ENCODE results near the gene CHCHD1. TPM values are rescaled to one million over a fixed set of nuclear protein-coding genes. Genes with fewer than 3 reads are reported as not detected.

CHCHD1 gene
- total and polyA plus RNA-seq, 2 donors (not counting 3 experiments of a cell fraction or from before 2014, with no cell fraction given) = 31.7 to 39.2 TPM

- no peaks in the 10 kb centered on the region for H3K27me3 ChIP-seq (ENCODE audit: control insufficient read depth in 2 of 2, insufficient read depth in 2 of 2, low read length in 2 of 2)
- H3K9ac ChIP-seq (replicated peaks; ENCODE audit: extremely low read depth, insufficient read depth, low read length) = no peak overlapping the region
- no TSS peak for BruUV-seq (replicated peaks)
- H3K27ac ChIP-seq (ENCODE audit: insufficient read depth, low read depth, low read length) = no peak overlapping the region
- no peaks in the 10 kb centered on the region for H3K79me2 ChIP-seq (ENCODE audit: control insufficient read depth, insufficient read depth, low read length)
- CTCF ChIA-PET = interaction anchor here (0.7 to 5.8 kb wide), 8 partner anchors 9 to 61 kb away, joined by 3 to 54 read pairs (median 8); no protein-coding TSS in a partner anchor
- no peak for FAIRE-seq
- no peak overlapping the region for H3K4me2 ChIP-seq (ENCODE audit: insufficient read depth, low read length)
- no peak for DNase-seq (ENCODE audit: low read depth, low spot score)
- dilution Hi-C loops (cut with MboI; ENCODE audit: extremely low pct_ligation_motif_present, low sequenced_read_pairs) (no loop called here), intact Hi-C loops (cut with micrococcal nuclease) (no loop called here)
- POLR2A ChIA-PET = no interaction called here
- peaks cover 39% of the 10 kb centered on the region for H3K4me1 ChIP-seq (ENCODE audit: control insufficient read depth, extremely low read depth, insufficient read depth, low read length)
- no peaks in the 10 kb centered on the region for H3K9me1 ChIP-seq (replicated peaks; ENCODE audit: control insufficient read depth, extremely low read depth, insufficient read depth, low read length)
- H2AFZ ChIP-seq (ENCODE audit: low read depth, low read length) = no peak overlapping the region
- H3K9me3 ChIP-seq (replicated peaks; ENCODE audit: control insufficient read depth, insufficient read depth, low read length) = no peaks in the 10 kb centered on the region
- no peaks in the 10 kb centered on the region for H4K20me1 ChIP-seq (replicated peaks; ENCODE audit: control insufficient read depth, extremely low read depth, insufficient read depth, low read length)
- no peak for TF ChIP-seq GATA2 (IDR thresholded peaks at IDR 0.05; ENCODE audit: insufficient read depth, insufficient read length, low read depth, low read length)
- no peak for TF ChIP-seq FOS (IDR thresholded peaks at IDR 0.05; ENCODE audit: borderline replicate concordance, insufficient read depth, low read length)
- no peak for TF ChIP-seq JUN (IDR thresholded peaks at IDR 0.05; ENCODE audit: borderline replicate concordance, insufficient read depth, insufficient read length, low read depth)
- no peak for TF ChIP-seq POLR2AphosphoS5 (IDR thresholded peaks at IDR 0.05; ENCODE audit: insufficient read depth, low read depth, low read length)
- no peak for TF ChIP-seq MYC (IDR thresholded peaks at IDR 0.05; ENCODE audit: low read depth, low read length)
- TF ChIP-seq MAX (IDR thresholded peaks at IDR 0.05; ENCODE audit: insufficient read depth, insufficient read length) = no peak
- TF ChIP-seq POLR2A (IDR thresholded peaks at IDR 0.05; ENCODE audit: low read depth, low read length) = no peak
- TF ChIP-seq EZH2 (IDR thresholded peaks at IDR 0.05; ENCODE audit: borderline replicate concordance, low read depth, low read length, severe bottlenecking) = no peak
- no peak for TF ChIP-seq CTCF (IDR thresholded peaks at IDR 0.05; ENCODE audit: extremely low read depth in 1 of 2, insufficient read depth in 1 of 2, low read depth in 1 of 2, low read length in 2 of 2)
- H3K36me3 ChIP-seq (ENCODE audit: control insufficient read depth in 2 of 2, extremely low read depth in 1 of 2, insufficient read depth in 2 of 2, low read length in 2 of 2) = peaks cover 6 to 8% of the 10 kb centered on the region in 2 experiments
- H3K4me3 ChIP-seq (replicated peaks in 1 of 3; ENCODE audit: insufficient read depth in 1 of 3, low read depth in 1 of 3, low read length in 3 of 3) = no peak overlapping the region
Measured at GRCh38 chr10:73818402-73818801, 36.6 kb downstream of the CHCHD1 start.
